OCI-LY7 (cell line): ENCODE measurements around the gene RXFP3. TPM values are rescaled to one million over a fixed set of nuclear protein-coding genes. Genes with fewer than 3 reads are reported as not detected.

ENCODE experiments used
- BruUV-seq: library from RNA; stranded (reverse); fragments of 400-500 nt; replicated peaks from 2 replicates; lab custom pipeline; 2021; lab: Mats Ljungman, UMichigan
- CTCF ChIA-PET: fragments of 300-600 bp; sonication (Branson Sonifier 250); formaldehyde crosslinking; loops from one replicate; lab custom pipeline; 2022; ENCODE audit warnings: antibody characterized with exemption; ENCODE audit not compliant: unreplicated experiment; lab: Charles Lee
- POLR2A ChIA-PET: fragments of 300-600 bp; sonication (Branson Sonifier 250); formaldehyde crosslinking; loops from one replicate; lab custom pipeline; 2022; ENCODE audit warnings: antibody characterized with exemption; lab: Charles Lee
- DNase-seq: peaks from one replicate; pipeline ENCODE4 v3.0.0-alpha.2; 2015; ENCODE audit warnings: low spot score
- H2AFZ ChIP-seq: fragments of 200-600 bp; sonication (generic), shearing (Covaris generic); 2 replicates; pipeline ENCODE4 v1.6.1; 2014; ENCODE audit warnings: mild to moderate bottlenecking, antibody characterized with exemption, low read length, moderate library complexity
- H3K27ac ChIP-seq: fragments of 200-600 bp; sonication (generic); 2 replicates; pipeline ENCODE4 v1.5.1; 2014; ENCODE audit warnings: mixed run types, low read depth, mild to moderate bottlenecking, moderate library complexity, low read length, inconsistent platforms; ENCODE audit not compliant: poor library complexity, severe bottlenecking
- H3K36me3 ChIP-seq: fragments of 200-600 bp; sonication (generic); 2 replicates; pipeline ENCODE4 v1.6.1; 2014; ENCODE audit warnings: mild to moderate bottlenecking, antibody characterized with exemption, low read length, moderate library complexity, mixed read lengths; ENCODE audit not compliant: insufficient read depth
- H3K4me1 ChIP-seq: fragments of 200-600 bp; sonication (generic); 2 replicates; pipeline ENCODE4 v1.5.1; 2014; ENCODE audit warnings: mild to moderate bottlenecking, low read length; ENCODE audit not compliant: insufficient read depth, poor library complexity, severe bottlenecking
- H3K4me2 ChIP-seq: fragments of 200-600 bp; sonication (generic); 2 replicates; pipeline ENCODE4 v1.6.1; 2014; ENCODE audit warnings: mild to moderate bottlenecking, low read length
- H3K4me3 ChIP-seq: fragments of 200-600 bp; sonication (generic); 2 replicates; pipeline ENCODE4 v1.5.1; 2014; ENCODE audit warnings: mild to moderate bottlenecking, low read depth, low read length; ENCODE audit not compliant: poor library complexity, severe bottlenecking
- H3K79me2 ChIP-seq: fragments of 200-600 bp; sonication (generic); 2 replicates; pipeline ENCODE4 v1.6.1; 2016; ENCODE audit warnings: low read depth, mild to moderate bottlenecking, low read length, moderate library complexity, mixed read lengths; ENCODE audit not compliant: insufficient read depth
- H3K9me2 ChIP-seq: fragments of 200-600 bp; sonication (generic); 2 replicates; pipeline ENCODE4 v1.6.1; 2016; ENCODE audit warnings: mild to moderate bottlenecking, low read length, mixed read lengths; ENCODE audit not compliant: insufficient read depth
- H3K9me3 ChIP-seq: fragments of 200-600 bp; sonication (generic); 2 replicates; pipeline ENCODE4 v1.6.1; 2014; ENCODE audit warnings: mild to moderate bottlenecking, mixed run types, low read length, mixed read lengths
- H4K20me1 ChIP-seq: fragments of 200-600 bp; sonication (generic); 2 replicates; pipeline ENCODE4 v1.6.1; 2014; ENCODE audit warnings: mild to moderate bottlenecking, antibody characterized with exemption, low read length, moderate library complexity, mixed read lengths; ENCODE audit not compliant: insufficient read depth
- CTCF ChIP-seq: fragments of 200-600 bp; sonication (generic); conservative IDR thresholded peaks from 2 replicates; pipeline ENCODE4 v1.5.1; 2014; ENCODE audit warnings: mild to moderate bottlenecking, antibody characterized with exemption, low read length, moderate library complexity, mixed read lengths
- EZH2phosphoT487 ChIP-seq: fragments of 200-600 bp; sonication (generic); IDR thresholded peaks from 2 replicates; pipeline ENCODE4 v1.6.1; 2018; ENCODE audit warnings: low read depth, borderline replicate concordance, mild to moderate bottlenecking, mixed run types, antibody characterized with exemption, low read length, moderate library complexity, mixed read lengths
- intact Hi-C: fragments of 100-400 bp; cut with micrococcal nuclease; formaldehyde crosslinking; loops from one replicate; pipeline ENCODE4 v1.10.0; 2022; ENCODE audit not compliant: unreplicated experiment
- total RNA-seq, 2 experiments: library from RNA; depleted of rRNA in 1 of 2; stranded (reverse); fragments of >200 nt in 1 of 2; shearing (Covaris generic) in 1 of 2; gene quantifications; 2 replicates each; pipeline ENCODE4 v1.2.3, GENCODE V29; 2014 to 2022

RXFP3 gene
- total RNA-seq, 2 experiments from 2014 or later = not detected

- H3K79me2 ChIP-seq = no peaks in the 10 kb centered on the region
- H3K4me3 ChIP-seq = no peak overlapping the region
- H3K27ac ChIP-seq = no peak overlapping the region
These were observed 47.6 kb upstream of the RXFP3 start for GRCh38 chr5:33888587-33888986.

GRCh38 chr5:33890131-33891032, 45.8 kb upstream of the RXFP3 start:
- H3K9me2 ChIP-seq = no peaks in the 10 kb centered on the region
- H3K36me3 ChIP-seq = no peaks in the 10 kb centered on the region
- H3K4me3 ChIP-seq = no peak overlapping the region
- no peaks in the 10 kb centered on the region for H3K4me1 ChIP-seq
- BruUV-seq = no TSS peak
- intact Hi-C loops = no loop called here
- H2AFZ ChIP-seq = no peak overlapping the region
- DNase-seq = no peak
- no peaks in the 10 kb centered on the region for H4K20me1 ChIP-seq
- no peaks in the 10 kb centered on the region for H3K79me2 ChIP-seq
- no peak overlapping the region for H3K27ac ChIP-seq
- ChIA-PET CTCF (no interaction called here), POLR2A (no interaction called here)
- H3K4me2 ChIP-seq = no peak overlapping the region
- H3K9me3 ChIP-seq = no peaks in the 10 kb centered on the region
- TF ChIP-seq CTCF = no peak
- TF ChIP-seq EZH2phosphoT487 = no peak

More at GRCh38 chr5:33888587-33888986, 47.6 kb upstream of the RXFP3 start:
- H3K9me3 ChIP-seq = no peaks in the 10 kb centered on the region
- ChIA-PET POLR2A (no interaction called here), CTCF (no interaction called here)
- H3K4me2 ChIP-seq = no peak overlapping the region
- no peaks in the 10 kb centered on the region for H4K20me1 ChIP-seq
- TF ChIP-seq CTCF = no peak
- no peak for TF ChIP-seq EZH2phosphoT487
- intact Hi-C loops = no loop called here
- H3K9me2 ChIP-seq = no peaks in the 10 kb centered on the region
- no TSS peak for BruUV-seq
- no peak overlapping the region for H2AFZ ChIP-seq
- H3K36me3 ChIP-seq = no peaks in the 10 kb centered on the region
- DNase-seq = no peak
- H3K4me1 ChIP-seq = no peaks in the 10 kb centered on the region

GRCh38 chr5:33891446-33891787, 44.8 kb upstream of the RXFP3 start:
- Histone ChIP-seq H3K36me3 (no peaks in the 10 kb centered on the region), H3K9me2 (no peaks in the 10 kb centered on the region), H3K4me2 (no peak overlapping the region), H3K27ac (no peak overlapping the region), H3K4me1 (no peaks in the 10 kb centered on the region), H3K9me3 (no peaks in the 10 kb centered on the region), H4K20me1 (no peaks in the 10 kb centered on the region), H3K4me3 (no peak overlapping the region), H3K79me2 (no peaks in the 10 kb centered on the region), H2AFZ (no peak overlapping the region)
- ChIA-PET CTCF (no interaction called here), POLR2A (no interaction called here)
- DNase-seq = no peak
- TF ChIP-seq CTCF = no peak
- TF ChIP-seq EZH2phosphoT487 = no peak
- BruUV-seq = no TSS peak
- intact Hi-C loops = no loop called here
